K562 (cell line): ENCODE data around the gene TIPARP. TPM values are rescaled to one million over a fixed set of nuclear protein-coding genes. Genes with fewer than 3 reads are reported as not detected.

ENCODE experiments used
- CTCFL ChIP-seq: IDR thresholded peaks from 2 replicates; pipeline ENCODE4 v1.6.1; 2011; ENCODE audit warnings: borderline replicate concordance, low read depth, mild to moderate bottlenecking, moderate library complexity, low read length; ENCODE audit not compliant: insufficient read depth, poor library complexity, severe bottlenecking
- ELF2 ChIP-seq: fragments of 250-450 bp; sonication (Bioruptor Pico); IDR thresholded peaks from 2 replicates; pipeline ENCODE4 v1.5.0; 2021; ENCODE audit warnings: mild to moderate bottlenecking
- PCBP2 ChIP-seq: fragments of 200-400 bp; formaldehyde crosslinking; IDR thresholded peaks from 2 replicates; pipeline ENCODE4 v1.6.1; 2018; ENCODE audit warnings: low read length, low read depth, mild to moderate bottlenecking, moderate library complexity; ENCODE audit not compliant: poor library complexity, severe bottlenecking
- SMAD3 ChIP-seq: fragments of 450-650 bp; formaldehyde crosslinking; conservative IDR thresholded peaks from 2 replicates; pipeline ENCODE4 v1.4.0; 2020; ENCODE audit warnings: mild to moderate bottlenecking
- ZNF217 ChIP-seq: sonication (generic); formaldehyde crosslinking; IDR thresholded peaks from 2 replicates; pipeline ENCODE4 v1.8.0; 2022; ENCODE audit warnings: mild to moderate bottlenecking, missing genetic modification reagents
- ZNF507 ChIP-seq: conservative IDR thresholded peaks from 2 replicates; pipeline ENCODE4 v1.6.1; 2017; ENCODE audit warnings: missing genetic modification characterization, missing compliant biosample characterization
- polyA plus RNA-seq, 8 experiments: library from polyadenylated mRNA; depleted of rRNA in 4 of 8; stranded (reverse) in 5 of 8; unstranded in 3 of 8; fragments of >200 nt; fragmentation: Nextera tagmentation in 2 of 8; fragmentation: Illumina TruSeq in 1 of 8; extraction: Ambion mirVana in 2 of 8; extraction: Trizol in 1 of 8; gene quantifications; 2 replicates each; pipeline versions ENCODE4 v1.2.1 to v1.2.3, GENCODE V29; 2011 to 2014; ENCODE audit warnings: inconsistent platforms in 1 of 8, missing spikeins in 1 of 8
- total RNA-seq, 7 experiments: library from RNA; depleted of rRNA in 6 of 7; stranded (reverse); fragments of >200 nt in 6 of 7; fragmentation: Illumina TruSeq in 2 of 7; extraction: Trizol in 2 of 7; gene quantifications; 2 replicates each; pipeline versions ENCODE4 v1.2.1 to v1.2.3, GENCODE V29; 2011 to 2021; ENCODE audit warnings: low replicate concordance in 1 of 7
- TF ChIP-seq, protein P1 (sequence below): sonication (generic); formaldehyde crosslinking; IDR thresholded peaks from 2 replicates; pipeline ENCODE4 v1.8.0; 2022; ENCODE audit warnings: missing genetic modification reagents, mild to moderate bottlenecking, moderate library complexity, borderline replicate concordance
- TF ChIP-seq, protein P2 (sequence below): fragments of 250-450 bp; sonication (Bioruptor Pico); IDR thresholded peaks from 2 replicates; pipeline ENCODE4 v1.8.0; 2021; ENCODE audit warnings: borderline replicate concordance, mild to moderate bottlenecking, moderate library complexity; ENCODE audit not compliant: poor library complexity, severe bottlenecking

Gene TIPARP
- total and polyA plus RNA-seq, 9 of the 15 experiments (the other 6 are each of a cell fraction or from before 2014, with no cell fraction given) = 2.4 to 29.4 (median 15.1) TPM

DNA sequence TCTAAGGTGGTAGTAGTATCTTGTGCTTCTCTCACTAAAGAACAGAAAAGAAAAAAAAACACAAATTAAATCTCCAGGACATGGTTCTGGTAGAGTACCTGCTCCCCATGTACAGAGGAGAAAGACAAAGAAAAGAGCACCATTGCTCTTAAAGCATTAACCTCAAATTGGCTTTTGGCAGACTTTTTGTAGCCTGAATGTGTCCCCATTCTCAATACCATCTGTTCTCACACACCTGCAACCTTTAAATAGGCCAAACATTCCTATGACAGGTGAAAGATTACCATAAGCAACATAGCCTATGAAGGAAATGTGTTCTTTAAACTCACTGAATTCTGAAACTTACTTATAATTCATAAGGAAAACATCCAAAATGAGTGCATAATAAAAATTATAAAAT lies 68.0 kb downstream of the TIPARP start (continued):
- no peak for TF ChIP-seq CTCFL
- no peak for TF ChIP-seq PCBP2
- TF ChIP-seq ELF2 (CRISPR knock-in tag) = no peak
- no peak for TF ChIP-seq ZNF217 (CRISPR knock-in tag)
- TF ChIP-seq, protein P1, sequence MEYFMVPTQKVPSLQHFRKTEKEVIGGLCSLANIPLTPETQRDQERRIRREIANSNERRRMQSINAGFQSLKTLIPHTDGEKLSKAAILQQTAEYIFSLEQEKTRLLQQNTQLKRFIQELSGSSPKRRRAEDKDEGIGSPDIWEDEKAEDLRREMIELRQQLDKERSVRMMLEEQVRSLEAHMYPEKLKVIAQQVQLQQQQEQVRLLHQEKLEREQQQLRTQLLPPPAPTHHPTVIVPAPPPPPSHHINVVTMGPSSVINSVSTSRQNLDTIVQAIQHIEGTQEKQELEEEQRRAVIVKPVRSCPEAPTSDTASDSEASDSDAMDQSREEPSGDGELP (CRISPR knock-in tag) = no peak
- TF ChIP-seq ZNF507 (tag) = no peak
- no peak for TF ChIP-seq SMAD3 (CRISPR knock-in tag)
- TF ChIP-seq, protein P2, sequence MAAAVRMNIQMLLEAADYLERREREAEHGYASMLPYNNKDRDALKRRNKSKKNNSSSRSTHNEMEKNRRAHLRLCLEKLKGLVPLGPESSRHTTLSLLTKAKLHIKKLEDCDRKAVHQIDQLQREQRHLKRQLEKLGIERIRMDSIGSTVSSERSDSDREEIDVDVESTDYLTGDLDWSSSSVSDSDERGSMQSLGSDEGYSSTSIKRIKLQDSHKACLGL (CRISPR knock-in tag) = no peak
